SW 1271 (cell line): ENCODE data around the gene LANCL2.

ENCODE experiments used
- DNase-seq, 2 experiments: peaks; one replicate each; lab custom pipeline; 2025; lab: John Stamatoyannopoulos, UW

The LANCL2 gene

GRCh38 chr7:55438085-55438756, 73.1 kb downstream of the LANCL2 start:
- DNase-seq: no peak

- no peak for DNase-seq
Measured at GRCh38 chr7:55438757-55439525, 73.8 kb downstream of the LANCL2 start.

GRCh38 chr7:55439627-55440026, 74.5 kb downstream of the LANCL2 start:
- no peak for DNase-seq

GRCh38 chr7:55440040-55440690, 75.0 kb downstream of the LANCL2 start:
- DNase-seq: no peak

- no peak for DNase-seq
Measured at GRCh38 chr7:55441002-55441401, 75.9 kb downstream of the LANCL2 start.

GRCh38 chr7:55441774-55442522, 76.8 kb downstream of the LANCL2 start:
- DNase-seq: no peak

GRCh38 chr7:55444786-55445185, 79.6 kb downstream of the LANCL2 start:
- DNase-seq: no peak

GRCh38 chr7:55448526-55448925, 83.4 kb downstream of the LANCL2 start:
- no peak for DNase-seq

- DNase-seq: no peak
Measured at GRCh38 chr7:55449205-55449991, 84.3 kb downstream of the LANCL2 start.

- DNase-seq: no peak
Measured at GRCh38 chr7:55449992-55450535, 84.9 kb downstream of the LANCL2 start.

- DNase-seq: no peak
Measured at GRCh38 chr7:55452971-55453370, 87.8 kb downstream of the LANCL2 start.

GRCh38 chr7:55457801-55458200, 92.7 kb downstream of the LANCL2 start:
- DNase-seq: no peak

- DNase-seq: no peak
Measured at GRCh38 chr7:55458351-55458750, 93.2 kb downstream of the LANCL2 start.

- DNase-seq: no peak
Measured at GRCh38 chr7:55463686-55464262, 98.6 kb downstream of the LANCL2 start.

- DNase-seq: no peak
Measured at GRCh38 chr7:55464422-55464821, 99.3 kb downstream of the LANCL2 start.

GRCh38 chr7:55465691-55466090, 100.6 kb downstream of the LANCL2 start:
- no peak for DNase-seq

GRCh38 chr7:55467047-55467593, 102.0 kb downstream of the LANCL2 start:
- no peak for DNase-seq

- DNase-seq: no peak
Measured at GRCh38 chr7:55468495-55468894, 103.4 kb downstream of the LANCL2 start.

- DNase-seq: no peak
Measured at GRCh38 chr7:55469271-55469681, 104.1 kb downstream of the LANCL2 start.

- DNase-seq: no peak
Measured at GRCh38 chr7:55469721-55470120, 104.6 kb downstream of the LANCL2 start.

- DNase-seq: no peak
Measured at GRCh38 chr7:55470261-55470660, 105.1 kb downstream of the LANCL2 start.
